Liver (tissue), 9 donors: ENCODE results near the gene PRKCD. TPM values are rescaled to one million over a fixed set of nuclear protein-coding genes. Genes with fewer than 3 reads are reported as not detected.

ENCODE experiments used
- DNase-seq: peaks from one replicate; pipeline ENCODE4 v3.0.0-alpha.2; 2017; ENCODE audit warnings: low spot score
- H3K27ac ChIP-seq, 2 donors: one replicate each; pipeline ENCODE4 v1.7.0; 2013; ENCODE audit warnings: inconsistent platforms in 2 of 2, low read length in 2 of 2, control low read depth in 1 of 2, low read depth in 1 of 2, mild to moderate bottlenecking in 1 of 2
- H3K27me3 ChIP-seq, 4 donors: one replicate each; pipeline versions ENCODE4 v1.6.1 to v1.7.0; 2013; ENCODE audit warnings: low read length in 3 of 4, inconsistent platforms in 1 of 4, mild to moderate bottlenecking in 1 of 4, moderate library complexity in 1 of 4; ENCODE audit not compliant: control insufficient read depth in 4 of 4, insufficient read depth in 4 of 4
- H3K36me3 ChIP-seq, 4 donors: one replicate each; pipeline versions ENCODE4 v1.6.1 to v1.7.0; 2013; ENCODE audit warnings: low read length in 3 of 4, mild to moderate bottlenecking in 3 of 4, low read depth in 1 of 4, moderate library complexity in 1 of 4; ENCODE audit not compliant: control insufficient read depth in 4 of 4, insufficient read depth in 3 of 4
- H3K4me1 ChIP-seq, 4 donors: one replicate each; pipeline versions ENCODE4 v1.6.1 to v1.7.0; 2013; ENCODE audit warnings: low read length in 3 of 4, mild to moderate bottlenecking in 3 of 4, moderate library complexity in 1 of 4; ENCODE audit not compliant: control insufficient read depth in 4 of 4, insufficient read depth in 4 of 4
- H3K4me3 ChIP-seq, 3 donors: one replicate each; pipeline versions ENCODE4 v1.6.1 to v1.7.0; 2013; ENCODE audit warnings: low read length in 3 of 3, control low read depth in 1 of 3, low read depth in 1 of 3, mild to moderate bottlenecking in 1 of 3
- H3K9ac ChIP-seq, 2 donors: one replicate each; pipeline ENCODE4 v1.7.0; 2013; ENCODE audit warnings: low read length in 2 of 2, mild to moderate bottlenecking in 2 of 2, moderate library complexity in 2 of 2, control low read depth in 1 of 2, low read depth in 1 of 2
- H3K9me3 ChIP-seq, 4 donors: one replicate each; pipeline versions ENCODE4 v1.6.1 to v1.7.0; 2013; ENCODE audit warnings: low read length in 3 of 4; ENCODE audit not compliant: control insufficient read depth in 4 of 4
- CTCF ChIP-seq: fragments of 150-350 bp; IDR thresholded peaks from 2 replicates; pipeline ENCODE4 v1.5.1; 2017; ENCODE audit warnings: improper control_type of control experiment, low read depth, low read length; ENCODE audit not compliant: missing input control
- EGR1 ChIP-seq, 2 donors: IDR thresholded peaks; 2 replicates each; pipeline ENCODE4 v1.6.1; 2016 to 2018; ENCODE audit warnings: antibody characterized with exemption in 2 of 2, low read depth in 2 of 2
- FOXA1 ChIP-seq: IDR thresholded peaks from 2 replicates; pipeline ENCODE4 v1.6.1; 2016; ENCODE audit warnings: antibody characterized with exemption
- FOXA2 ChIP-seq: IDR thresholded peaks from 2 replicates; pipeline ENCODE4 v1.6.1; 2016; ENCODE audit warnings: antibody characterized with exemption
- MAX ChIP-seq: IDR thresholded peaks from 2 replicates; pipeline ENCODE4 v1.6.1; 2016; ENCODE audit warnings: antibody characterized with exemption
- REST ChIP-seq: IDR thresholded peaks from 2 replicates; pipeline ENCODE4 v1.6.1; 2016; ENCODE audit warnings: antibody characterized with exemption, mild to moderate bottlenecking
- RXRA ChIP-seq, 2 donors: IDR thresholded peaks; 2 replicates each; pipeline ENCODE4 v1.6.1; 2017 to 2018; ENCODE audit warnings: antibody characterized with exemption in 2 of 2, mild to moderate bottlenecking in 1 of 2
- SP1 ChIP-seq: IDR thresholded peaks from 2 replicates; pipeline ENCODE4 v1.6.1; 2018; ENCODE audit warnings: antibody characterized with exemption, mild to moderate bottlenecking
- TAF1 ChIP-seq: conservative IDR thresholded peaks from 2 replicates; pipeline ENCODE4 v1.6.1; 2016; ENCODE audit warnings: antibody characterized with exemption, mild to moderate bottlenecking
- YY1 ChIP-seq: IDR thresholded peaks from 2 replicates; pipeline ENCODE4 v1.6.1; 2016; ENCODE audit warnings: antibody characterized with exemption, mild to moderate bottlenecking
- ZBTB33 ChIP-seq: IDR thresholded peaks from 2 replicates; pipeline ENCODE4 v1.6.1; 2016; ENCODE audit warnings: antibody characterized with exemption
- WGBS: extraction: QIAGEN DNeasy Blood & Tissue Kit; methylation state at CpG from one replicate; pipeline ENCODE4 v1.1.7; 2013; 5-methylcytosine and 5-hydroxymethylcytosine counted together
- polyA plus RNA-seq, 2 donors: library from polyadenylated mRNA; stranded (reverse) in 1 of 2; unstranded in 1 of 2; fragments of 200-250 nt in 1 of 2; fragments of >200 nt in 1 of 2; fragmentation: Nextera tagmentation in 1 of 2; extraction: Ambion mirVana in 1 of 2; gene quantifications; one replicate each; pipeline versions ENCODE4 v1.2.1 to v1.2.3, GENCODE V29; 2013 to 2015
- total RNA-seq, 2 donors: library from RNA; depleted of rRNA; stranded (reverse); fragments of >200 nt; gene quantifications; one replicate each; pipeline ENCODE4 v1.2.3, GENCODE V29; 2014
- donor health status: healthy.
- donor health status: healthy.
- donor health status: healthy.
- donor health status: healthy.
- donor health status: healthy.

The PRKCD gene
- total and polyA plus RNA-seq, 4 donors, result 3.1 to 7.3 (median 3.4) TPM

GRCh38 chr3:53160061-53160659 lies 849 bp upstream of the PRKCD start:
- Histone ChIP-seq H3K27me3 (no peaks in the 10 kb centered on the region), H3K4me3 (peak overlapping the region in 2 of 3 donors; percentile 60 to 84), H3K27ac (peak overlapping the region in 1 of 2 donors; percentile 65), H3K36me3 (no peaks in the 10 kb centered on the region), H3K9ac (peak overlapping the region in 1 of 2 donors; percentile 25), H3K4me1 (peaks cover 17 to 41% (median 35%) of the 10 kb centered on the region in 4 donors), H3K9me3 (no peaks in the 10 kb centered on the region)
- no peak for DNase-seq
- TF ChIP-seq FOXA2 (no peak), EGR1 (IDR thresholded peaks at IDR 0.05; ENCODE audit: low read depth in 2 of 2) (no peak), CTCF (peak; percentile 0), MAX (no peak), ZBTB33 (no peak)
- 22% methylated on average over 4 of the region's 4 CpGs for WGBS

GRCh38 chr3:53161450-53161819 lies 426 bp downstream of the PRKCD start:
- no peak for TF ChIP-seq CTCF
- TF ChIP-seq TAF1, result no peak
- TF ChIP-seq FOXA1, result no peak
- TF ChIP-seq SP1, result no peak
- TF ChIP-seq EGR1 (IDR thresholded peaks at IDR 0.05; ENCODE audit: low read depth in 2 of 2), result no peak
- TF ChIP-seq MAX, result no peak
- TF ChIP-seq YY1, result no peak
- TF ChIP-seq ZBTB33, result no peak
- no peak for TF ChIP-seq RXRA (IDR thresholded peaks at IDR 0.05)
- no peak for TF ChIP-seq FOXA2
- TF ChIP-seq REST, result no peak
- Histone ChIP-seq H3K9me3 (no peaks in the 10 kb centered on the region), H3K4me1 (peaks cover 13 to 33% (median 24%) of the 10 kb centered on the region in 4 donors), H3K27ac (peak overlapping the region; percentile 25 to 70), H3K36me3 (no peaks in the 10 kb centered on the region), H3K4me3 (peak overlapping the region; percentile 48 to 84 (median 56)), H3K9ac (peak overlapping the region in 1 of 2 donors; percentile 51), H3K27me3 (no peaks in the 10 kb centered on the region)
- peak; percentile 41 for DNase-seq
- 1% methylated on average over 41 of the region's 41 CpGs for WGBS
